GM23248 (cell line): ENCODE data around the gene MMP24OS. TPM values are rescaled to one million over a fixed set of nuclear protein-coding genes. Genes with fewer than 3 reads are reported as not detected.

Source experiments
- DNase-seq: peaks from one replicate; pipeline ENCODE4 v3.0.0-alpha.2; 2015
- H2AFZ ChIP-seq: fragments of 200-600 bp; sonication (generic); 2 replicates; pipeline ENCODE4 v1.6.1; 2016; ENCODE audit warnings: antibody characterized with exemption
- H3F3A ChIP-seq: fragments of 200-600 bp; sonication (generic); 2 replicates; pipeline ENCODE4 v1.6.1; 2016; ENCODE audit warnings: mild to moderate bottlenecking, antibody characterized with exemption, mixed run types; ENCODE audit not compliant: insufficient read depth
- H3K27ac ChIP-seq: fragments of 200-600 bp; sonication (generic); 2 replicates; pipeline ENCODE4 v1.5.1; 2016; ENCODE audit warnings: mild to moderate bottlenecking
- H3K27me3 ChIP-seq: fragments of 200-600 bp; sonication (generic); replicated peaks from 2 replicates; pipeline ENCODE4 v1.6.1; 2016; ENCODE audit warnings: mild to moderate bottlenecking; ENCODE audit not compliant: insufficient read depth
- H3K36me3 ChIP-seq: fragments of 200-600 bp; sonication (generic); 2 replicates; pipeline ENCODE4 v1.6.1; 2016; ENCODE audit warnings: low read depth, mild to moderate bottlenecking
- H3K4me1 ChIP-seq: fragments of 200-600 bp; sonication (generic); 2 replicates; pipeline ENCODE4 v1.6.1; 2016; ENCODE audit warnings: mild to moderate bottlenecking; ENCODE audit not compliant: insufficient read depth
- H3K4me2 ChIP-seq: fragments of 200-600 bp; sonication (generic); one replicate; pipeline ENCODE4 v1.6.1; 2016; ENCODE audit warnings: mild to moderate bottlenecking; ENCODE audit not compliant: unreplicated experiment
- H3K4me3 ChIP-seq: fragments of 200-600 bp; sonication (generic); 2 replicates; pipeline ENCODE4 v1.5.1; 2016; ENCODE audit warnings: mild to moderate bottlenecking
- H3K79me2 ChIP-seq: fragments of 200-600 bp; sonication (generic); 2 replicates; pipeline ENCODE4 v1.6.1; 2016; ENCODE audit warnings: mild to moderate bottlenecking; ENCODE audit not compliant: insufficient read depth
- H3K9ac ChIP-seq: fragments of 200-600 bp; sonication (generic); 2 replicates; pipeline ENCODE4 v1.6.1; 2016; ENCODE audit warnings: mild to moderate bottlenecking
- H3K9me2 ChIP-seq: fragments of 200-600 bp; sonication (generic); 2 replicates; pipeline ENCODE4 v1.6.1; 2016; ENCODE audit warnings: mixed run types, mild to moderate bottlenecking, moderate library complexity; ENCODE audit not compliant: insufficient read depth
- H3K9me3 ChIP-seq: fragments of 200-600 bp; sonication (generic); one replicate; pipeline ENCODE4 v1.6.1; 2017; ENCODE audit warnings: low read depth
- H4K20me1 ChIP-seq: fragments of 200-600 bp; sonication (generic); 2 replicates; pipeline ENCODE4 v1.6.0; 2016; ENCODE audit not compliant: insufficient read depth
- EZH2 ChIP-seq: fragments of 200-600 bp; sonication (generic); IDR thresholded peaks from 2 replicates; pipeline ENCODE4 v1.6.1; 2018; ENCODE audit warnings: antibody characterized with exemption, mild to moderate bottlenecking; ENCODE audit not compliant: insufficient read depth, poor library complexity, severe bottlenecking
- EZH2phosphoT487 ChIP-seq: fragments of 200-600 bp; sonication (generic); IDR thresholded peaks from 2 replicates; pipeline ENCODE4 v1.6.1; 2018; ENCODE audit warnings: antibody characterized with exemption, moderate library complexity, mild to moderate bottlenecking, low read depth; ENCODE audit not compliant: insufficient read depth
- WGBS, 2 experiments: methylation state at CpG; one replicate each; pipeline ENCODE4 v1.1.6; 2015 to 2017; ENCODE audit warnings: low lambda C conversion rate in 2 of 2, low coverage in 1 of 2; ENCODE audit errors: missing lambda C conversion rate in 2 of 2; 5-methylcytosine and 5-hydroxymethylcytosine counted together
- in situ Hi-C: fragments of 300-500 bp; cut with MboI; formaldehyde crosslinking; loops from 2 replicates; pipeline ENCODE4 v1.15.0; 2020
- polyA plus RNA-seq: library from polyadenylated mRNA; unstranded; fragments of >200 nt; fragmentation: Nextera tagmentation; extraction: Ambion mirVana; gene quantifications from 2 replicates; pipeline ENCODE4 v1.2.1, GENCODE V29; 2016
- total RNA-seq: library from RNA; depleted of rRNA; stranded (reverse); fragments of >200 nt; shearing (Covaris generic); gene quantifications from 2 replicates; pipeline ENCODE4 v1.2.3, GENCODE V29; 2014

Gene MMP24OS
- total and polyA plus RNA-seq, 2 experiments from 2014 or later = 26.8 to 81.7 TPM

DNA sequence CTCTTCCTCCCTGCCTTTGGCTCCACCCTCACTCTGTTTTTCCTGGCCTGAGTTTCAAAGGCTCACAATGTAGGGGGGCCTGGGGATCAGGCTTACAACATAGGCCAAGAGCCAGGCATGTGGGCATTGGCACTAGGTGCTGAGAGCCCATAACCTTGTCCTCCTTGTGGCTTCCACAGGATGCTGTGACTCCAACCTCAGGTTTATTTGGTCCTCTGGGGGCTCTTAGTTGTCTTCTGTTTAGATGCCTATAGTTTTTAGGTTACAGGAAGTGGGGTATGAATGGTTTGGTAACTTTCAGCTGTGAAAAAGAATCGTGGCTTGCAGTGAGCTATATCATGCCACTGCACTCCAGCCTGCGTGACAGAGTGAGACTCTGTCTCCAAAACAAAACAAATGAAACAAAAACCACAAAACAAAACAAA is 25.9 kb downstream of the MMP24OS start:
- Histone ChIP-seq H3K27me3 (no peaks in the 10 kb centered on the region), H3K4me3 (no peak overlapping the region), H4K20me1 (no peaks in the 10 kb centered on the region), H3K36me3 (no peaks in the 10 kb centered on the region), H3F3A (no peaks in the 10 kb centered on the region), H2AFZ (no peak overlapping the region), H3K9ac (no peak overlapping the region), H3K4me2 (no peak overlapping the region), H3K4me1 (no peaks in the 10 kb centered on the region), H3K9me3 (no peaks in the 10 kb centered on the region), H3K79me2 (no peaks in the 10 kb centered on the region), H3K9me2 (no peaks in the 10 kb centered on the region), H3K27ac (no peak overlapping the region)
- TF ChIP-seq EZH2 (no peak), EZH2phosphoT487 (no peak)
- DNase-seq = no peak
- 86 to 89% methylated on average over 2 of the region's 2 CpGs for WGBS, 2 experiments
- in situ Hi-C loops = no loop called here

DNA sequence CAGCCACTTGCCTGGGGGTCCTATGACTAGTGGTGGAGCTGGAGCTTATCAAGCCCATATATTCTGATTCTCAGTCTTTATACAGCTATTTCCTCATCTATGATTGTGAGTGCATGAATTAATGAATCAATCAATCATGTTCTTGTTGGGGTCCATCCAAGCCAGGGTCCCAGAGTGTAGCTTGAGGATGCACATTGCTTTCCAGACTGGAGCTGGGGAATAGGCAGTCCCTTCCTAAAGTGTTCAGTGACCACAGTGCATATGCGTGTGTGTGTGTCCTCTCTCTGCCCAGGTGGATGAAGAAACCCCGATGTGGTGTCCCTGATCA is 26.3 kb downstream of the MMP24OS start:
- in situ Hi-C loops = no loop called here
- H3K9me2 ChIP-seq = no peaks in the 10 kb centered on the region

DNA sequence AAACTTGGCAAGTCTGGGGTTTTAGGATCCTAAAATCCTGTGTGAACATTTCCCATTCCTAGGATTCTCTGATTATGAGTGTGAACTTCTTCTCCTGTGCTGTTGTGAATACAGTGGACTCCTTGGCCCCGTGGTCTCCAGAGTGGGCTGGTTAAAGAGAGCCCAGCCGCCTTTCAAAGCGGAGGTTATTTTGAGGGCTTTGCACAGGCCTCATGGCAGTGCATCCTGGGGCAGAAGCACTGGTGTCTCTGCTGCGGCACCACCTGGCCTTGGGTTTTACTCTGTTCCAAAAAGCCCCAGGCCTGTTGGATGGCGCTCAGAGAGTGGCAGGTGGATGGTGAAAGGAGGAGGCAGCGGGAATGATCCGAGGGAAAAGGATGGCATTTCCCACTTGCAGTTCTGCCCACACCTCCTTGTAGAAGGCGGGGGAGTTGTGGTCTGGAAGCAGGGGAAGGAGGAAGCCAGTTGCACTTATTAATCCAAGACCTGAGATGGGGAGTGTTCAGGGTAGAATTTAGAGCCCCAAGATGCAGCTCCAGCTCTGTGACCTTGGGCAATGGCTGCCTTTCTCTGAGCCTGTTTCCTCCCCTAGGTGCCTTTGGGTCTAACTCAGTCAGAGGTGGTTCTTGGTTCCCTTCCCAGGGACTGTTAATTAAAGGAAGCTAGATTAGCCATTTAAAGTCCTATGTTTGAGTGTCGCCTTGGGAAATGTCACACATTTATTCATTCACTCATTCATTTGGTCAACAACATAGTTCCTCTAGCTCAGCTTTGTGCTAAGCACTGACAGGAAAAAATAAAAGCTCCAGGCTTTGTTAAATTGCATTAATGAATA is 29.1 kb downstream of the MMP24OS start:
- DNase-seq = no peak
- in situ Hi-C loops = no loop called here

More for the DNA sequence above, 26.3 kb downstream of the MMP24OS start:
- no peaks in the 10 kb centered on the region for H3K27me3 ChIP-seq
- TF ChIP-seq EZH2phosphoT487 = no peak
- TF ChIP-seq EZH2 = no peak
- H3K9me3 ChIP-seq = no peaks in the 10 kb centered on the region
- WGBS, 2 experiments = 94 to 100% methylated on average over 2 of the region's 2 CpGs
- H3F3A ChIP-seq = no peaks in the 10 kb centered on the region
- no peak overlapping the region for H3K4me2 ChIP-seq
- H3K9ac ChIP-seq = no peak overlapping the region
- no peaks in the 10 kb centered on the region for H3K36me3 ChIP-seq
- H2AFZ ChIP-seq = no peak overlapping the region
- no peak for DNase-seq
- no peaks in the 10 kb centered on the region for H4K20me1 ChIP-seq
- H3K79me2 ChIP-seq = no peaks in the 10 kb centered on the region
- no peak overlapping the region for H3K4me3 ChIP-seq
- H3K4me1 ChIP-seq = no peaks in the 10 kb centered on the region
- H3K27ac ChIP-seq = no peak overlapping the region

DNA sequence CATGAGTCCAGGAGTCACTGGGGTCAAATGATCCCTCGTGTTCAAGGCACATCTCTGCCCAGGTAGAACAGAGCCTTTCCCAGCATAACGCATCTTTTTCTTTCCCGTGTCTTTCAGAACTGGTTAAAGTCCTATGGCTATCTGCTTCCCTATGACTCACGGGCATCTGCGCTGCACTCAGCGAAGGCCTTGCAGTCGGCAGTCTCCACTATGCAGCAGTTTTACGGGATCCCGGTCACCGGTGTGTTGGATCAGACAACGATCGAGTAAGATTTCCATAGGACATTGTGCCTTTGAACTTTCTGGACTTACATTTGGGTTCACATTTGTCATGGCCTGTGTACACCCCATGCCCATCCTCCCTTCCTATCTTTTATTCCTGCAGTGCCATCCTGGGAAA is 31.2 kb downstream of the MMP24OS start:
- Histone ChIP-seq H3K9me2 (no peaks in the 10 kb centered on the region), H3K9ac (no peak overlapping the region), H3K9me3 (no peaks in the 10 kb centered on the region), H3K36me3 (no peaks in the 10 kb centered on the region), H3K4me1 (no peaks in the 10 kb centered on the region), H3K4me2 (no peak overlapping the region), H2AFZ (no peak overlapping the region), H3K79me2 (no peaks in the 10 kb centered on the region), H3K4me3 (no peak overlapping the region), H3F3A (no peaks in the 10 kb centered on the region), H3K27me3 (no peaks in the 10 kb centered on the region), H4K20me1 (no peaks in the 10 kb centered on the region), H3K27ac (no peak overlapping the region)
- TF ChIP-seq EZH2 (no peak), EZH2phosphoT487 (no peak)
- in situ Hi-C loops = no loop called here
- DNase-seq = no peak
- 94 to 96% methylated on average over 12 of the region's 12 CpGs for WGBS, 2 experiments

More for the DNA sequence above, 29.1 kb downstream of the MMP24OS start:
- H3K79me2 ChIP-seq = no peaks in the 10 kb centered on the region
- no peaks in the 10 kb centered on the region for H3F3A ChIP-seq
- no peaks in the 10 kb centered on the region for H3K9me3 ChIP-seq
- H3K4me3 ChIP-seq = no peak overlapping the region
- no peak overlapping the region for H3K27ac ChIP-seq
- WGBS, 2 experiments = 90 to 92% methylated on average over 9 of the region's 9 CpGs
- no peaks in the 10 kb centered on the region for H3K36me3 ChIP-seq
- H2AFZ ChIP-seq = no peak overlapping the region
- no peaks in the 10 kb centered on the region for H3K9me2 ChIP-seq
- H3K9ac ChIP-seq = no peak overlapping the region
- H3K27me3 ChIP-seq = no peaks in the 10 kb centered on the region
- no peaks in the 10 kb centered on the region for H4K20me1 ChIP-seq
- no peaks in the 10 kb centered on the region for H3K4me1 ChIP-seq
- no peak overlapping the region for H3K4me2 ChIP-seq
- TF ChIP-seq EZH2 (no peak), EZH2phosphoT487 (no peak)
